ENCODE data around the gene CAPN7.
A peak's percentile ranks its signal among the peaks of the same experiment; 100 is the strongest.

The CAPN7 gene

DNA sequence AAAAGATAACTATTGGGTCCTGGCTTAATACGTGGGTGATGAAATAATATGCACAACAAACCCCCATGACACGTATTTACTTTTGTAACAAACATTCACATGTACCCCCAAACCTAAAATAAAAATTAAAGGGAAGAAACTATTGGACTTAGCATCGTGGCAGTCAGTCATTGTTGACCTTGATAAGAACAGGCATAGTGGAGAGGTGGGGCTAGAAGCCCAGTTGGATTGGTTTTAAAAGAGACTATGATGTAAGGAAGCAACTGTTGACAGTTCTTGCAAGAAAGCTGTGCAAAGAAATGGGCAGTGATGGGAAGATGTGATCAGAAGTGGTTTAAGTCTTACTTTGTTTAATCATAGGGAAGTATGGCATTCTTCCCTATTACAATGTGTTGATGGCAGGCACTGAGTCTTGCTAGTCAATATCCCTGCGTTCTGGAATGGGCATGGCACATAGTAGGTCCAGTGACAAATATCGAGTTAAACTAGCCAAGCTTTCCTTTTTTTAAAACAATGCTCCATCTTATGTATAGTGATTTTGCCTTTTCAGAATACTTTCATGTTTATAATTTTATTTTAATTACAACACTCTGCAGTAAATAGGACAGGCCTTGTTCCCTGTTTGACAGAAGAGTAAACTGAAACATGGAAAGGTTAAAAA, 37.9 kb downstream of the CAPN7 start:
- no peak for DNase-seq

- no peak for DNase-seq
These were observed 40.1 kb downstream of the CAPN7 start for GRCh38 chr3:15246186-15246585.

DNA sequence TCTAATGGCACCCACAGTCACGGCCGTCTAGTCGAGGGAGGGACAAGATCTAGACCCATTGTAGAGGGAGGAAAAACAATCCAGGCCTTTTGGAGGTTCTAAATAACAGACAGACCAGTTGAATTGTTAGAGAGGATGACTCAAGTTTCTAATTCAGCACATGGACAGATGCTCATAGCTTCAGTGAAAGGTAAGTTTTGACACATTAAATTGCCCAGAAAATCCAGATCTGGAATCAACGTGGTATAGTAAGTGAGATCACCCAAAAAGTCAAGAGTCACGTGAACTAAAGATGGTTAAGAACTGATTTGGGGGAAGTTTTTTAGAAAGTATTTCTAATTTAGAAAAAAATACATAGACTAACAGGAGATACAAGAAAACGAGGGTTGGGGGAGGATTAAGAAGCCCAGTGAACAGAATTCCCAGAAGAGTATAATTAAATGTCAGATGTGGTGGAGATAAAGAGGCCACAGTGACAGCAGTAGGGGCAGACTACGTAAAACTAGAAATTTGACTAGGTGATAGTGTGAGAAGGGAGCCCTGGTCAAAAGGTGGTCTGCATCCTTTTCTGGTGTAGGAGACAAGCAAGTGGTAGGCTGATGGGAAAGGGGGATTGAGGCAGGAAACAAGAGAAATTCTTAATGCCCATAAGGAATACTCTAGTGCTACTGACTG, 47.1 kb downstream of the CAPN7 start:
- no peak for DNase-seq

GRCh38 chr3:15255215-15255614, 49.2 kb downstream of the CAPN7 start:
- no peak for DNase-seq

DNA sequence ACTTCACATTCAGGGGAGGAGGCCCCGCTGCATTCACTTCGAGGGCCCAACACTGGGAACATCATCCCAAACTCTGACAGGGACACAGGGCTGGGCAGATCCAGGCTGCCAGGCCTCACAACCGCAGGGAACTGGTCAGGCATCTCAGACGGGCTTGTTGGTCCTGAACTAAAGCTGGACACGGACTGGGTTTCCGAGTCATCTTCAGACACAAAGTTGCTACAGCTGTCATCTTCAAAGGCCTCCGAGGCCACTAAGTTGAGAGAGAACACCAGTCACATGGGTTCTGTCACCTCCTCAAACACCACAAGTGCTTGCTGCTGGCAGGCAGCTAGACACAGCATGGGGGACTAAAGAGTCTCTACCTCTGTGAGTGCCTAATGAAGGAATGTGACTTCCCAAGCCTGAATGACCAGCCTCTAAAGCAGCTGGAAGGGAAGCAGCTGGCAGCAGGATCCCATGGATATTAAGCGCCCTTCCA, 50.9 kb downstream of the CAPN7 start:
- no peak for DNase-seq

GRCh38 chr3:15258720-15259119, 52.7 kb downstream of the CAPN7 start:
- DNase-seq, result no peak

- DNase-seq, result no peak
These were observed 54.5 kb downstream of the CAPN7 start for GRCh38 chr3:15260531-15260930.

DNA sequence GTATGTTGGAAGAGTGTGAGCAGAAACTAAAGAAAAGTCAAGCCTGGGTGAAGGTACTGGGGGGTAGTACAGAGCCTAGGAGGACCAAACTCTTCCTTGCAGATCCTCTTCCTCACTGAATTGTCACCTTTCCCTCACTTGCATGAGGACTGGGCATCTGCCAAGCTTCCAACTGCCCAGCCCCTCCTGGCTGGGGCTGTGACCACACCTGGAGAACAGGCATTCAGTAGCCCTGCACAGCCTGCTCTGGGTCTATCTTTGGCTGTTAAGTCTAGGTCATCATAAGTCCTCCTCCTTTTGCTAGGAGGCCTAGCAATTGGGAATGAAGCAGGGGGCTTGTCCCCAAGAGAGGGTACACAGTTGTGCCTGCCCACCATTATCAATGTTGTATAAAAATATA, 55.2 kb downstream of the CAPN7 start:
- DNase-seq, result no peak

GRCh38 chr3:15262021-15262420, 56.0 kb downstream of the CAPN7 start:
- DNase-seq, result no peak

DNA sequence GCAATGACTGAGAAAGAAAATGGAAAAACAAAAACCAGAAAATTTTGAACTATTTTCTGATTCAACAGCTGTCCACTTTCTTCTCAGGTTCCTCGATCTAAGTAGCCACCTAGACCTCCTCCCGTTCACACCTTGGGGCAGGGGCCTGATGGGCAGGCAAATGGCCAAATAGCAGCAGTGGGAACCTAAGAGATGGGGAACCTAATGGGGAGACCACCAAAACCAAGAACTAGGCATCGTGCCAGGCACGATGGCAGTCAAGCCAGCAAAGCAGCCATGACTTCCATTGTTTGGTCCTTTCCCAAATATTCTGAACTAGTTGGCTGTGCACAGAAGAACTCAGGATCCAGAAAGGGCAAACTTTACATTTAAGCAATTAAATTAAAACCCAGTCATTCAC, 57.1 kb downstream of the CAPN7 start:
- no peak for DNase-seq

DNA sequence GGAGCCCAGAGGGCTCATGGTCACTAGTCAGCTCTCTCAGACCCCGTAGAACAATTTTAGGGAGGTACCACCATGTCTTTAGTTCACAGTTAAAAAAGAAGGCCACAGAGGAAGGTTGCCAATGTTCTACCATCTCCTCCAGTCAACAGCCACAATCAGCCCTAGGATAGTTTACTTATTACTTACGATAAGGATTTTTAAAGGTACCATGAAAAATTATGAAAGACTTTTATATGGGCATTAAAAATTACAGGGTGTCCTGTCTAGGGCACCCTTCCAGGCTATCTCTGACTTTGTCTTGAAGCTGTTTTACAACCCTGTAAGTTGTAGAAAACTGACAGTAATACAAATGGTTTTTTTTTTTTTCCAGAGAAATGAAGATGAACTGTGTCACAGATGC, 57.9 kb downstream of the CAPN7 start:
- no peak for DNase-seq

- DNase-seq, result no peak
These were observed 58.4 kb downstream of the CAPN7 start for GRCh38 chr3:15264486-15264885.

- DNase-seq, result peak in 4 of 56 donors; percentile 19 to 31 (median 28)
These were observed 59.8 kb downstream of the CAPN7 start for GRCh38 chr3:15265655-15266509.

- DNase-seq, result no peak
These were observed 60.7 kb downstream of the CAPN7 start for GRCh38 chr3:15266510-15267376.

GRCh38 chr3:15267502-15267901, 61.5 kb downstream of the CAPN7 start:
- no peak for DNase-seq

DNA sequence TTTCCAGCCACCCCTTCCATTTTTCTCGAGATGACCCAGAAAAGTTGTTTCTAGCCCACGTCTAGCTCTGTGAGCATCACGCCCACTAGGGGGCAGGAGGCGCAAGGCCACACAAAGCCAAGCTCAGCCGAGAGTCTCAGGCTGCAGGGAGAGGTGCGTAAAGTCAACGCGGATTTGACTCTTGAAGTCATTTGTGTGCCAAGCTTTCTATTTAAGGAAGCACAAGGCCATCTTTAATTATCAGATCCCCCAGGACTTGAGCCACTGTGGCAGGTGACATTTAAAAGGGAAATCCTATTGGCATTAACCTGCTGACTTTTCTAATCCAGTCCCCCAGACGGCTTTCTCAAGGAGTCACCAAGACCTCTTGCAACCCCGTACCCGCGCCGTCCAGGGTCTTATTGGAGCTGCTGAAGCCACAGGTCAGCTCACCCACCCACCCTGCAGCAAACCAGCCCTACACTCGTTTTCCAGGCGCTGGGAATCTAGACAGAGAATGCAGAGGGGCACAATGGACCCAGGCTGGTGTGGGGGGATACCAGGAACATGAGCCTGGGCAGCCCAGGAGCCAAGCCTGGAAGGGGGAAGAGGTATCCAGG, 62.1 kb downstream of the CAPN7 start:
- peak in 51 of 56 donors; percentile 26 to 92 (median 67) for DNase-seq

- DNase-seq, result peak; percentile 34 to 93 (median 84)
These were observed 63.3 kb downstream of the CAPN7 start for GRCh38 chr3:15269091-15269989.

- DNase-seq, result no peak
These were observed 65.0 kb downstream of the CAPN7 start for GRCh38 chr3:15271030-15271429.

- DNase-seq, result peak in 3 of 56 donors; percentile 15 to 20 (median 15)
These were observed 65.8 kb downstream of the CAPN7 start for GRCh38 chr3:15271785-15272381.

Data from nucleus accumbens (tissue), 56 donors.